ENCODE results near the gene RALB. TPM values are rescaled to one million over a fixed set of nuclear protein-coding genes. Genes with fewer than 3 reads are reported as not detected.
A peak's percentile ranks its signal among the peaks of the same experiment; 100 is the strongest.

Gene RALB
- polyA plus RNA-seq, 1 donor (not counting 4 experiments of a cell fraction or from before 2014, with no cell fraction given) = 80.8 TPM

DNA sequence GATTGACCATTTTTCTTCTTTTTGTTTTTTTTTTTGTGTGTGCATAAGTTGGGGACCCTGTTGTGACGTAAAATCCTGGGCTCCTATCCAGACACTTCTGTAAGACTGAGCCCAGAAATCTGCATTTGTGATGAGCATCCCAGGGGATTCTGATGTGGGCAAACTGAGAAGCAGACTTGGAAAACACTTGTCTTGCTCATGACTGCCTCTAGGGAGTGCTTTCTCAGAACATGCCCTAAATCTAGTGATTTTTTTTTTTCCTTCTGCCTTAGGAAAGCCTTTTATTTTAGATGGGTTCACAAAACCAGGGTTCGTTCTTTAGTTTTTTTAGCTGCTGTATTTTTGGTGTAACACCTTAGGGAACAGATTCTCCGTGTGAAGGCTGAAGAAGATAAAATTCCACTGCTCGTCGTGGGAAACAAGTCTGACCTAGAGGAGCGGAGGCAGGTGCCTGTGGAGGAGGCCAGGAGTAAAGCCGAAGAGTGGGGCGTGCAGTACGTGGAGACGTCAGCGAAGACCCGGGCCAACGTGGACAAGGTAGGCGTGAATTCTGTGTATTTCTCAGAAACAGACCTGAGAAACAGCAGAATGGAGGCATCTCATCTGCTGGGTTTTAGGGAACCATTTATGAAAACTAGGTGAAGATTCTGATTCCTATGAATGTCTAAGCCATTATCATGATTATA lies 36.7 kb downstream of the RALB start:
- dilution Hi-C loops (cut with MboI; ENCODE audit: extremely low pct_ligation_motif_present, low sequenced_read_pairs) = no loop called here
- peaks cover 10 to 11% of the 10 kb centered on the region in 2 experiments for H3K36me3 ChIP-seq (ENCODE audit: control insufficient read depth in 2 of 2, extremely low read depth in 1 of 2, insufficient read depth in 2 of 2, low read length in 2 of 2)
- no peak for TF ChIP-seq EZH2 (IDR thresholded peaks at IDR 0.05; ENCODE audit: low read length)
- TF ChIP-seq CTCF (optimal IDR thresholded peaks at IDR 0.05 in 1 of 3, IDR thresholded peaks at IDR 0.05 in 1 of 3, conservative IDR thresholded peaks at IDR 0.05 in 1 of 3; ENCODE audit: extremely low read depth in 1 of 3, insufficient read depth in 2 of 3, low read length in 3 of 3) = no peak
- no peak overlapping the region for H3K9ac ChIP-seq (ENCODE audit: control insufficient read depth, extremely low read depth, insufficient read depth, low read length)
- H3K9me1 ChIP-seq (ENCODE audit: control insufficient read depth, extremely low read depth, insufficient read depth, low read length) = no peaks in the 10 kb centered on the region
- DNase-seq (ENCODE audit: low read depth, low spot score) (no peak), FAIRE-seq (peak; percentile 29)
- H2AFZ ChIP-seq (ENCODE audit: control insufficient read depth, low read length) = no peak overlapping the region
- H3K79me2 ChIP-seq (ENCODE audit: control insufficient read depth, insufficient read depth, low read length) = no peaks in the 10 kb centered on the region
- no peak overlapping the region for H3K27ac ChIP-seq (ENCODE audit: control insufficient read depth, insufficient read depth, low read length)
- no peaks in the 10 kb centered on the region for H4K20me1 ChIP-seq (ENCODE audit: control insufficient read depth, extremely low read depth, insufficient read depth, low read length)
- no peaks in the 10 kb centered on the region for H3K9me3 ChIP-seq (ENCODE audit: control insufficient read depth, low read depth, low read length)
- H3K4me1 ChIP-seq (ENCODE audit: control insufficient read depth, extremely low read depth, insufficient read depth, low read length) = peaks cover 37% of the 10 kb centered on the region
- H3K4me3 ChIP-seq (ENCODE audit: control insufficient read depth in 2 of 3, extremely low read depth in 1 of 3, insufficient read depth in 2 of 3, low read depth in 1 of 3, low read length in 3 of 3) = no peak overlapping the region
- no peak overlapping the region for H3K4me2 ChIP-seq (ENCODE audit: control insufficient read depth, extremely low read depth, insufficient read depth, low read depth, low read length)
- no peaks in the 10 kb centered on the region for H3K27me3 ChIP-seq (ENCODE audit: control insufficient read depth, extremely low read depth, insufficient read depth, low read length)

DNA sequence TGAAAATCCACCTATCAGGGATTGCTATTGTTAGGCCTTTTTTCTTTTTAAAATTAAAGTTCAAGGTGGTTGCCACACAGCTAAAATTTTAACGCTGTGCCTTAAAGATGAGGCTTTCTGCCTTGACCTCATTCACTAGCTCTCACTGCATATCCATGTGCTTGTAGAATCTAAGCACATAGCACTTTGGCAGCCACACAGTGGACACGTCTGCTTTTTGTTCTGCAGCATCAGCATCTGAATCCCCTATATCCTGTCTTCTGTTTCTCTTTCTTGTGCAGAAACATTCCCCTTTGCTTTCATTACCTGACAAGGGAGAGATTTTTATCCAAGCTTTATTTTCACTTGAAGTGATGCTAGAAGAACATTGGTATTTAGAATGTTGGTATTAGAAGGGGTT lies 38.1 kb downstream of the RALB start:
- Histone ChIP-seq H4K20me1 (ENCODE audit: control insufficient read depth, extremely low read depth, insufficient read depth, low read length) (no peaks in the 10 kb centered on the region), H3K27me3 (ENCODE audit: control insufficient read depth, extremely low read depth, insufficient read depth, low read length) (no peaks in the 10 kb centered on the region), H3K9me3 (ENCODE audit: control insufficient read depth, low read depth, low read length) (no peaks in the 10 kb centered on the region), H3K9ac (ENCODE audit: control insufficient read depth, extremely low read depth, insufficient read depth, low read length) (no peak overlapping the region), H3K36me3 (ENCODE audit: control insufficient read depth in 2 of 2, extremely low read depth in 1 of 2, insufficient read depth in 2 of 2, low read length in 2 of 2) (peaks cover 10 to 11% of the 10 kb centered on the region in 2 experiments), H3K4me3 (ENCODE audit: control insufficient read depth in 2 of 3, extremely low read depth in 1 of 3, insufficient read depth in 2 of 3, low read depth in 1 of 3, low read length in 3 of 3) (no peak overlapping the region), H3K27ac (ENCODE audit: control insufficient read depth, insufficient read depth, low read length) (no peak overlapping the region), H3K9me1 (ENCODE audit: control insufficient read depth, extremely low read depth, insufficient read depth, low read length) (no peaks in the 10 kb centered on the region), H2AFZ (ENCODE audit: control insufficient read depth, low read length) (no peak overlapping the region), H3K79me2 (ENCODE audit: control insufficient read depth, insufficient read depth, low read length) (no peaks in the 10 kb centered on the region), H3K4me1 (ENCODE audit: control insufficient read depth, extremely low read depth, insufficient read depth, low read length) (peaks cover 37% of the 10 kb centered on the region), H3K4me2 (ENCODE audit: control insufficient read depth, extremely low read depth, insufficient read depth, low read depth, low read length) (no peak overlapping the region)
- dilution Hi-C loops (cut with MboI; ENCODE audit: extremely low pct_ligation_motif_present, low sequenced_read_pairs) = no loop called here
- no peak for TF ChIP-seq CTCF (optimal IDR thresholded peaks at IDR 0.05 in 1 of 3, IDR thresholded peaks at IDR 0.05 in 1 of 3, conservative IDR thresholded peaks at IDR 0.05 in 1 of 3; ENCODE audit: extremely low read depth in 1 of 3, insufficient read depth in 2 of 3, low read length in 3 of 3)
- no peak for TF ChIP-seq EZH2 (IDR thresholded peaks at IDR 0.05; ENCODE audit: low read length)
- DNase-seq (ENCODE audit: low read depth, low spot score) = no peak
- FAIRE-seq = no peak
